GM15510 (cell line): ENCODE measurements around the gene TFCP2.

Experiments
- POLR2A ChIP-seq: IDR thresholded peaks from 3 replicates; pipeline ENCODE4 v1.6.1; 2011; ENCODE audit warnings: borderline replicate concordance; ENCODE audit not compliant: insufficient read length; ENCODE audit errors: extremely low read depth

Gene TFCP2

GRCh38 chr12:51200806-51201205 lies 27.9 kb upstream of the TFCP2 start:
- TF ChIP-seq POLR2A = no peak

- no peak for TF ChIP-seq POLR2A
These were observed 27.2 kb upstream of the TFCP2 start for GRCh38 chr12:51200156-51200555.

GRCh38 chr12:51199366-51199945 lies 26.5 kb upstream of the TFCP2 start:
- TF ChIP-seq POLR2A = no peak

DNA sequence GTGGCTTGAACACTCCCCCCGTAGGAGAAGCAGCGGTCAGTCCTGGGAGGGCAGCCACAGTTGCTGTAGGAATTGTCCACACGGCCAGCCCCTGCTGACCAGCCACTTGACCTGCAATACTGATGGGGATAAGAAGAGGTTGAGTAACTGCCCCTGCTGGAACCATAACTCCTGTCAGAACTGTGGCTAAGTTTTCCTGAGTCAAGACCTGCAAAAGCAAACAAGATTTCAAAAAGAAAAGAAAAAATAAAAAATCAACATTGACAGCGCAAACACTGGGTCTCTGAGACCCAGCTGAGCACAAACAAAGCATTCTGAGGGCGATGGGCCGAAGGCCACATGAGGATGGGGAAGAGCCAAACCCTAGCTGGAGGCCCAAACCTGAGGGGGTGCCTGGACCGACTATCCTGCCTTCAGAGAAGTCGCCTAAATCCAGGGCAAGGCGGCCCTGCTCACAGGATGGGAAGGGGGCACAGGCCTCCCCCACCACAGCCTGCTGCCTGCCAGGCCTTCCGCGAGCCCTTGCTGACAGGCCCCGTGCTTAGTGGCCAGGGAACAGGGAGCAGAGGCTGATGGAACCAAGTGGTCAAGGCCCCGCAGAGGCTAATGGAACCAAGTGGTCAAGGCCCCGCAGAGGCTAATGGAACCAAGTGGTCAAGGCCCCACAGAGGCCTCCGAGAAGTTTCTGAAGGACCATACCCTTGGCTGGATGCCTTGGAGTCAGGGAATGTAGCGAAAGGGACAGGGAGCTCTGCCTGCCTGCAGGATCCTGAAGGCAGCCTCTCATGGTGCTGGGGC lies 25.8 kb upstream of the TFCP2 start:
- no peak for TF ChIP-seq POLR2A

DNA sequence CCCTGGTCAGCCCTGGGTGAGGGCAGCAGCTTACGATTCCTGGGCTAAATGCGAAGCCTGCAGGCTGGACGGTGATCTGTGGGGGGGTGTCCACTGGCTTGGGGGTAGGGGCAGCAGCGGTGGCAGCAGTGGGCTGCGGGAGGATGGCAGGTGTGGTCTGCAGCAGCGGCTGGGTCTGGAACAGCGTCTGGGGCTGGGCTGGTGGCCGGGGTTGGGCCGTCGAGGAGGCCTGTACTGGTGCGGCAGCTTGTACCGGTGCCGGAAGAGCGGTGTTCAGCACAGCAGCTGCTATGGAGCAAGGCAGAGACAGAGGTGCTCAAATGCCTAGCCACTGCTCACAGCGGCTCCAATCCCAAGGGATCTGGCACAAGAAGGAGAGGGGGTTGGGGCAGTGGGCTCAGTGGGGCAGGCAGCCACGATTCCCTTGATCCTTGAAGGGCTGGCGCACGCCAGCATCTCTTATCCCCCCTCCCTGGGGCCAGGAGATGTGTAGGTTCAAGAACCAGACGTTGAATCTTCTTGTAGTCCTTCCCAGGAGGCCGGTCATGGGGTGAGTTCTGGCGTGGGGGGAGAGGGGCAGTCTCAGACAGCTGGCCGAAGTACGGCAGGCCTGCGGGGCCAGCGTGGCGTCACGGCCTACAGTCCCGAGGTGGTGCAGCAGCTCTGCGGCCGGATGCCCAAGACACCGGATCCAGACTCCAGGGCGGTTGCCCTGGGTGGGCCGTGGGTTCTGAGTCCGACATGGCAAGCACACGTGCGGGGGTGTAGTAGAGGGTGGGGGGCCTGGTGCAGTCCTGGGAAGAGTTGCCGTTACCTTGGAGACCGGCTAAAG lies 25.0 kb upstream of the TFCP2 start:
- TF ChIP-seq POLR2A = no peak

- no peak for TF ChIP-seq POLR2A
These were observed 23.6 kb upstream of the TFCP2 start for GRCh38 chr12:51196547-51196946.

GRCh38 chr12:51195841-51196240 lies 22.9 kb upstream of the TFCP2 start:
- no peak for TF ChIP-seq POLR2A

- TF ChIP-seq POLR2A = no peak
These were observed 19.3 kb upstream of the TFCP2 start for GRCh38 chr12:51192284-51192671.

- TF ChIP-seq POLR2A = no peak
These were observed 18.8 kb upstream of the TFCP2 start for GRCh38 chr12:51191516-51192283.

- no peak for TF ChIP-seq POLR2A
These were observed 17.9 kb upstream of the TFCP2 start for GRCh38 chr12:51190820-51191219.

DNA sequence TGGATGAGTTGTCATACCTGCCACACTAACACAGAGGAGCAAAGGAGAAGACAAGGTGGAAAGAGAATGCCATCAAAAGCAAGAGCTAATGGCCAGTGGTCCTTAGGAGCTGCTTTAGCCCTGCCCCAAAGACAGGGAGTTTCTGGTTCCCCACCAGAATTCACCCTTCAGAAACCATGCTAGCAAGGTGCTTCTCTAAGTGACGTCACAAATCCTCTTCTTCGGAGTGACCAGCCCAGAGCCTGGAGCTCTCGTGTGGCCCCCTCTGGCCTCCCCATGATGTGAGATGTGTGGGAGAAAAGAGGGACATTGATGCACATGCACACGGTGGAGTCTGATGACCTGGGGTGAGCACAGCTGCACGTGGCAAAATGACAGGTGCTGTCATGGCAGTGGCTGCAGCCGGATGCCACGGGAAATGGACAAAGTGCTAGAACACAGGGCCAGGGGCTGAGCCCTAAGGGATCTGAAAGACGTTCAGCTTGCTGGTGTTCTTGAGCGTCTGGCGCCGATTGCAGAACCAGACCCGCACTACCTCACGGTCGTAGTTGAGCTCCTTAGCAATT lies 16.9 kb upstream of the TFCP2 start:
- TF ChIP-seq POLR2A = no peak

- TF ChIP-seq POLR2A = no peak
These were observed 15.6 kb upstream of the TFCP2 start for GRCh38 chr12:51188359-51189051.

- TF ChIP-seq POLR2A = no peak
These were observed 14.5 kb upstream of the TFCP2 start for GRCh38 chr12:51187370-51187987.
